Right ventricle myocardium inferior (tissue), 1 donor: ENCODE results near the gene STYXL1. TPM values are rescaled to one million over a fixed set of nuclear protein-coding genes. Genes with fewer than 3 reads are reported as not detected.
"Not testable (repeated sequence)": the region's sequence is repeated elsewhere in the genome, so short reads cannot be mapped to it uniquely, and the experiment has no call there.

Experiments used
- ATAC-seq: fragments of 200-7000 bp; cut with Tn5 transposase; one replicate; pipeline ENCODE4 v1.9.1; 2020; ENCODE audit warnings: mild to moderate bottlenecking, moderate library complexity
- DNase-seq: peaks from one replicate; pipeline ENCODE4 v3.0.0; 2021; ENCODE audit errors: missing footprints
- intact Hi-C: fragments of 100-400 bp; cut with DNase I; formaldehyde crosslinking; loops from one replicate; pipeline ENCODE4 v1.11.0; 2022
- total RNA-seq: library from RNA; stranded (reverse); fragmentation: NEBNext Ultra II Directional; extraction: Animal tissue kit (Norgen Biotek cat#: 25700); gene quantifications from one replicate; pipeline ENCODE4 v1.2.1, GENCODE V29; 2021
- donor health status: DM: no; HTN: yes; CAD: no; lungs with severe emphysema.

Gene STYXL1
- total RNA-seq, 1 donor from 2014 or later: 21.6 TPM

DNA sequence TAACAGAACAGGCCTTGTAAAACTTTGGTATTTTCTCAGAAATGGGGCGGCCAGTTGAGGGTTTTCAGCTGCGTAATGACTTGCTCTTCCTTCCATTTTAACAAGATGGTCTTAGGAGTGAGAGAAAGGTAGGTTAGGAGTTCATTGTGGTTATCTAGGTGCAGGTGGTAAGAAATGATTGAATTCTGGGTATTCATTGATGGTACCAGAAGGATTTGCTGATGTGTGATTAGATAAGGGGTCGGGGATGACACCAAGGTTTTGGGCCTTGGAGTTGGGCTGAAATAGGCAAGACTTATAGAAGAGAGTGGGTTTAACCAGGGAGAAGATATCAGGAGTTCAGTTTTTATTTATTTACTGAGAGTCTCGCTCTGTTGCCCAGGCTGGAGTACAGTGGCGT is 2.7 kb upstream of the STYXL1 start:
- no peak for DNase-seq

DNA sequence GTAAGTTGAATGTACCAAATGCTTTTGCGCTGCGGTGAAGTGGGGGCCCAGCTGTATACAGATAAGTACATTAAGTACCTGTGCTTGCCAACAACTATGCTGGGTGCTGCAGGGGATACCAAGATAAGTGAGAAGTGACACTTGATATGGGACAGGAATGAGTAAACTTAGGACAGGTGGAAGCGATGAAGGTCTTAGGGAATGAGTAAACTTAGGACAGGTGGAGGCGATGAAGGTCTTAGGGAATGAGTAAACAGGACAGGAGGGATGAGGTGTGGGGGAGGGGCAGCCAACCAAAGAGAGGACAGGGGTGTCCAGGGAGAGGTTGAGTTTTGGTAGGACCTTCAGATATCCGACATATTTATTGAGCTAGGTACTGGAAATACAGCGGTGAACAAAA is 1.5 kb upstream of the STYXL1 start:
- intact Hi-C loops: loop anchor here (2.0 to 5.0 kb wide), 2 partner anchors 20 to 57 kb away; partner anchors contain the start of gene TMEM120A
- DNase-seq (no peak), ATAC-seq (no peak)

More for the DNA sequence above, 2.7 kb upstream of the STYXL1 start:
- ATAC-seq: no peak
- intact Hi-C loops: no loop called here

GRCh38 chr7:76048668-76048988 is 828 bp upstream of the STYXL1 start:
- ATAC-seq (peak; percentile 41), DNase-seq (no peak)
- intact Hi-C loops: loop anchor here (2.0 to 5.0 kb wide), 2 partner anchors 20 to 56 kb away; partner anchors contain the start of gene TMEM120A

GRCh38 chr7:76047305-76047810 is 442 bp downstream of the STYXL1 start:
- intact Hi-C loops: loop anchor here (5.0 kb wide), 1 partner anchor 55 kb away; the partner anchor contains the start of gene TMEM120A
- peak; percentile 1 for ATAC-seq
- no peak for DNase-seq

DNA sequence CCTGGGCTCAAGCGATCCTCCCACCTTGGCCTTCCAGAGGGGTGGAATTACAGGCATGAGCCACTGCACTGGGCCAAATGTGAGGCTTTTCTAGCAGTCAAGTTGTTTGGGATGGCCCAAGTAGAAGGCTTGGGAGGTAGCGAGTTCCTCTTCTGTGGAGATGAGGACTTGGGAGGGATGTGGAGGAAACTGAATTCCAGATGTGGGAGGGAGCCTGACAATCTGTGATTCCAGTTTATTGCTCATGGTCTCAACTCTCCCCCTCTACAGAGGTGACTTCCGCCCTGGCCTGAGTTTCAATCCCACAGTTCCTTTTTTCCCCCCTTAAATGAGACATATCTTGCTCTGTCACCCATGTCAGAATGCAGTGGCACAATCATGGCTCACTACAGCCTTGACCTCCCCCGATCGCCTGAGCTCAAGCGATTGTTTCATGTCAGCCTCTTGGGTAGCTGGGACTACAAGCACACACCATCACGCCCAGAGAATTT is 3.4 kb downstream of the STYXL1 start:
- intact Hi-C loops: no loop called here
- DNase-seq (no peak), ATAC-seq (no peak)

DNA sequence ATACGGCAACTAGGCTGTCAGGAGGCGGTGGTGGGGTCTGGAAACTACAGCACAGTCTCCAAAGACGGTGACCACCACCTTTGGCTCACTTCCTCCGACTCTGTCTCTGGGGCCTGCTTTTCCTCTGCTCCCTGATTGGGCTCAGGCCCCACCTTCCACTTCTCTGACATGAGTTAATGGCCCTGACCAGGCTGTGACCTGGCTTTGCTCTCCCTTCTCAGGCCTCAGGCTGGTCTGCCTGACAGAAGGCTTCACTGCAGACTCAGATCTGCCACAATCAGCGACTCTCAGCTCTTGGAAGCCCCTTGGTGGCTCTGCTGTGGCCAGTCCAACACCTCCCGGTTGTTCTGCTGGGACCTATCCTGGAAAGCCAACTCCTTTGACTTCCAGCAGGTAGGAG is 7.7 kb downstream of the STYXL1 start:
- ATAC-seq (no peak), DNase-seq (no peak)
- intact Hi-C loops: no loop called here

GRCh38 chr7:76037310-76037709 is 10.5 kb downstream of the STYXL1 start:
- intact Hi-C loops: no loop called here
- ATAC-seq: peak; percentile 27
- no peak for DNase-seq

DNA sequence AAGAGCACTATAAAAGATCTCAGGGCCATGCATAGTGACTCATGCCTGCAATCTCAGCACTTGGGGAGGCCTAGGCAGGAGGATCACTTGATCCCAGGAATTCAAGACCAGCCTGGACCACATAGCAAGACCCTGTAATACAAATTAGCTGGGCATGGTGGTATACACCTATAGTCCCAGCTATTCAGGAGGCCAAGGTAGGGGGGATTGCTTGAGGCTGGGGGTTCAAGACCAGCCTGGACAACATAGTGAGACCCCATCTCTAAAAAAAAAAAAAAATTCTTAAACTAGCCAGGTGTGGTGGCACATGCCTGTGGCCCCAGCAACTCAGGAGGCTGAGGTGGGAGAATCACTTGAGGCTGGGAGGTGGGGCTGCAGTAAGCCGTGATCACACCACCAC is 15.8 kb downstream of the STYXL1 start:
- DNase-seq (no peak), ATAC-seq (no peak)
- intact Hi-C loops: no loop called here

GRCh38 chr7:76029682-76030081 is 18.1 kb downstream of the STYXL1 start:
- DNase-seq, ATAC-seq, intact Hi-C loops: not testable (repeated sequence)

DNA sequence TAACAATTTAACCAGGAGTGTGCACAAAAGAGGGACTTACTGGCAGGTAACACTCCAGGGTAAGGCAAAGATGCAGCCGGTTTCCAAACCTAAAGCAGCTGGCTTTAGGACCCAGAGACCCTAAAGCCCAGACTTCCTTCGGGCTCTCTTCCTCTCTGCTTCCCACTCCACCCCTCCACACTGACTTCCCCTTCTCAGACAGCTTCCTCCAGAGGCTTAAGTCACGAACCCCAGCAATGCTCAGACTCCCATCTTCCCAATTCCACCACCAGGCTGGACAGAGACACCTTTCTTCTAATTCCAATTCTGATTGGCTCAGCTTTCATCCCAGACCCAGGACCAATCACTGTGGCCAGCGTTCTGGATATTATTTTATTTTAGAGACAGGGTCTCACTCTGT is 24.8 kb downstream of the STYXL1 start:
- intact Hi-C loops: no loop called here
- peak; percentile 62 for ATAC-seq

DNA sequence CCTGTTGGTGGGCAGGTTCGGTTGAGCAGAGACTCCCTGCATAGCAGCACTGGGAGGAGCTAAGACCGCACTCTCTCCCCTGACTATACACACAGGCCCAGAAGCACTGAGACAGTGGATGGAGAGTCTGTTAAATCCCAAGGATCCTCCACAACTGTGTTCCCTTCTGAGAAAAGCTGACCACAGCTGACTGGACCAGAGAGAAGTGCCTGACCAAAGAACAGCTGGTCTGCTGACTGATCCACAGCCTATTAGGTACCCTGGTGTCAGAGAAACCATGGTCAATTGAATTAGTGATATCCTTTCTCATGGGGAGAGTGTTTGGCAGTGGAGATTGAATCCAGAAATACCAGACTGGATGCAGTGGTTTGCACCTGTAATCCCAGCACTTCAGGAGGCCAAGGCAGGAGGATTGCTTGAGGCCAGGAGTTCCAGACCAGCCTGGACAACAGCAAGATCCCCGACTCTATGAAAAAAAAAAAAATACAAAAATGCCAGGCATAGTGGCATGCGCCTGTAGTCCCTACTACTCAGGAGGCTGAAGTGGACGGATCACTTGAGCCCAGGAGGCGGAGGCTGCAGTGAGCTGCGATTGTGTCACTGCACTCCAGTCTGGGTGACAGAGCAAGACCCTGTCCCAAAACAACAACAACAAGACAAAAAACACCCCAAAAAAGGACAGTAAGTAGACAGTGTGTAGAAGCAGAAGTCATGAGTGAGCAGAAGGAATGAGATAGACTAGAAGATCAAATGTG is 25.6 kb downstream of the STYXL1 start:
- ATAC-seq: no peak
- no peak for DNase-seq
- intact Hi-C loops: no loop called here

More for the DNA sequence above, 24.8 kb downstream of the STYXL1 start:
- DNase-seq: no peak

GRCh38 chr7:76020031-76020714 is 27.6 kb downstream of the STYXL1 start:
- intact Hi-C loops: loop anchor here (1.0 kb wide), 1 partner anchor 154 kb away; no protein-coding TSS in a partner anchor
- ATAC-seq (peak; percentile 53), DNase-seq (peak; percentile 87)

DNA sequence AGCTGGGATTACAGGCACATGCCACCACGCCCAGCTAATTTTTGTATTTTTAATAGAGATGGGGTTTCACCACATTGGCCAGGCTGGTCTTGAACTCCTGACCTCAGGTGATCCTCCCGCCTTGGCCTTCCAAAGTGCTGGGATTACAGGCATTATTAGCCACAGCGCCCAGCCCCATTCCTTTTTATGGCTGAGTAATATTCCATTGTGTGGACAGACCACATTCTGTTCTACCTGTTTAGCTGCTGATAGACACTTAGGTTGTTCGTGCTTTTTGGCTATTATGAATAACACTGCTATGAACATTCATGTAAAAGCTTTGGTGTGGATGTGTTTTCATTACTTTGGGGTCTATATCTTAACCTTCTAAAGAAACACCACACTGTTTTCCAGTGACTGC is 29.3 kb downstream of the STYXL1 start:
- DNase-seq, intact Hi-C loops, ATAC-seq: not testable (repeated sequence)

GRCh38 chr7:76016191-76016947 is 31.4 kb downstream of the STYXL1 start:
- no peak for ATAC-seq
- intact Hi-C loops: no loop called here
- DNase-seq: no peak

DNA sequence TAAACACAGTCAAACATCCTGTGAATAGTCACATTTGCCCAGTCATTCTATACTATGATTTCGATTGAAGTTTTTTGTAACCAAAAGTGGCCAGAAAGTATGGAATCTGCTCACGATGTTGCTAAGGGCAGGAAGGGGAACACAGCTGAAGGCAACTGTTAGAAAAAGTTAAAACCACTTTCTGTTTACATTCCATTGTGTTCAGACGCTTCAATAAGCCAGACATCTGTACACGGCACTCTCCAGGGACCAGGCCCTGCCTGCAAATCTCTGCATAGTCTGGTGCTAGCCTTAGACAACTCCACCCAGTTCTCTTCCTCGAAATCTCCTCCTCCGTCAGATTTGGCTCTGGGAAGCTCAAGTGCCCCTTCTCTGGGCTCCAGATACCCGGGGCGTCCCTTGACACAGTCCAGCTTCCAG is 36.3 kb downstream of the STYXL1 start:
- ATAC-seq (peak; percentile 90), DNase-seq (peak; percentile 75)
- intact Hi-C loops: no loop called here

GRCh38 chr7:76009672-76010600 is 37.9 kb downstream of the STYXL1 start:
- intact Hi-C loops: no loop called here
- no peak for ATAC-seq

DNA sequence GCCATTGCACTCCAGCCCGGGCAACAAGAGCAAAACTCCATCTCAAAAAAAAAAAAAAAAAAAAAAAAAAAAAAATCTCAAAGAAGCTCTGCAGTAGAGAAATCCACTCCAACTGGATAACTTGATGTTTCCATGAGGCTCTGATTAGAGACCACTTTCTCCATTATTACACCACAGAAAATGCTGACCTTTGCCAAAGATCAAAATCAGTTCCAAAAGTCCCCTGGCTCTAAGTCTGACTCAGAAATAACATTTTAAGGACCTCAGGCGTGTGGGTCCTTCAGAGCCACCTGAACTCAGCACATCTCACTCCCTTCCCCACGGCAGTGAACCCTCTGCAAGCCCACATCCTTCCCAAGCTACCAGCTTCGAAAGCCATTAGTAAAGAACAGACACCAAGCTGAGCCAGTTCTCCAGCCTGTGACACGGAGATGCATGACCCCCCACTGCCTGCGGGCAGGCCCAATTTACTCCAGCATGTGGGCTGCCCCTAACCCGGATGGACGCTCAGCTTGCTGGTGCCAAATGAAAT is 39.6 kb downstream of the STYXL1 start:
- no peak for ATAC-seq
- intact Hi-C loops: no loop called here
- DNase-seq: no peak

More at GRCh38 chr7:76009672-76010600, 37.9 kb downstream of the STYXL1 start:
- DNase-seq: no peak

DNA sequence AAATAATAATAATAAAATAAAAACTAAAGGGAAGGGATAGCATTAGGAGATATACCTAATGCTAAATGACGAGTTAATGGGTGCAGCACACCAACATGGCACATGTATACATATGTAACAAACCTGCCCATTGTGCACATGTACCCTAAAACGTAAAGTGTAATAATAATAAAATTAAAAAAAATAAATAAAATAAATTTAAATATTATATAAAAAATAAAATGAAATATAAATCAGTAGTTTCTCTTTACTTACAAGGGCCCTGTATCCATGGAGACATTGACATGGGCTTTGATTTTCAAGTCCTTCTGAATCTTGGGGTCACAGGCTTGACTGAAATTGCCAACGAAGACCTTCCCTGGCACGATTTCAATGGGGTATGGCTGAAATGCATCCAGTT is 42.8 kb downstream of the STYXL1 start:
- intact Hi-C loops, DNase-seq, ATAC-seq: not testable (repeated sequence)
